ENCODE results near the gene KIF13A. TPM values are rescaled to one million over a fixed set of nuclear protein-coding genes. Genes with fewer than 3 reads are reported as not detected.

The KIF13A gene
- total RNA-seq, 1 experiment from 2014 or later = 14.1 TPM

- no peaks in the 10 kb centered on the region for H3K27me3 Mint-ChIP-seq (ENCODE audit: unreplicated experiment)
- H3K36me3 Mint-ChIP-seq (ENCODE audit: insufficient read depth, unreplicated experiment) = no peaks in the 10 kb centered on the region
- TF ChIP-seq CTCF (IDR thresholded peaks at IDR 0.05; ENCODE audit: unreplicated experiment) = no peak
- H3K4me1 Mint-ChIP-seq (ENCODE audit: low read depth, unreplicated experiment) = no peaks in the 10 kb centered on the region
- no peak overlapping the region for H3K27ac Mint-ChIP-seq (ENCODE audit: unreplicated experiment)
- BruUV-seq (replicated peaks) = no TSS peak
- DNase-seq = no peak
- H3K4me3 Mint-ChIP-seq (ENCODE audit: low read depth, unreplicated experiment) = no peak overlapping the region
- intact Hi-C loops (cut with micrococcal nuclease; ENCODE audit: unreplicated experiment) = no loop called here
- CTCF ChIA-PET = no interaction called here
- H3K9me3 Mint-ChIP-seq (ENCODE audit: low read depth, unreplicated experiment) = no peaks in the 10 kb centered on the region
These were observed 100.5 kb downstream of the KIF13A start for GRCh38 chr6:17886891-17887290.

GRCh38 chr6:17885889-17886576, 101.4 kb downstream of the KIF13A start:
- no TSS peak for BruUV-seq (replicated peaks)
- intact Hi-C loops (cut with micrococcal nuclease; ENCODE audit: unreplicated experiment) = no loop called here
- CTCF ChIA-PET = no interaction called here

GRCh38 chr6:17884498-17885478, 102.6 kb downstream of the KIF13A start:
- Mint-ChIP-seq H3K9me3 (ENCODE audit: low read depth, unreplicated experiment) (no peaks in the 10 kb centered on the region), H3K4me1 (ENCODE audit: low read depth, unreplicated experiment) (no peaks in the 10 kb centered on the region), H3K4me3 (ENCODE audit: low read depth, unreplicated experiment) (no peak overlapping the region), H3K27me3 (ENCODE audit: unreplicated experiment) (no peaks in the 10 kb centered on the region), H3K36me3 (ENCODE audit: insufficient read depth, unreplicated experiment) (no peaks in the 10 kb centered on the region), H3K27ac (ENCODE audit: unreplicated experiment) (no peak overlapping the region)
- CTCF ChIA-PET = interaction anchor here (0.6 kb wide), 1 partner anchor 128 kb away, joined by 6 read pairs; no protein-coding TSS in a partner anchor
- no peak for TF ChIP-seq CTCF (IDR thresholded peaks at IDR 0.05; ENCODE audit: unreplicated experiment)
- BruUV-seq (replicated peaks) = no TSS peak
- intact Hi-C loops (cut with micrococcal nuclease; ENCODE audit: unreplicated experiment) = no loop called here
- DNase-seq = no peak

More at GRCh38 chr6:17885889-17886576, 101.4 kb downstream of the KIF13A start:
- Mint-ChIP-seq H3K4me3 (ENCODE audit: low read depth, unreplicated experiment) (no peak overlapping the region), H3K9me3 (ENCODE audit: low read depth, unreplicated experiment) (no peaks in the 10 kb centered on the region), H3K36me3 (ENCODE audit: insufficient read depth, unreplicated experiment) (no peaks in the 10 kb centered on the region), H3K27ac (ENCODE audit: unreplicated experiment) (no peak overlapping the region), H3K27me3 (ENCODE audit: unreplicated experiment) (no peaks in the 10 kb centered on the region), H3K4me1 (ENCODE audit: low read depth, unreplicated experiment) (no peaks in the 10 kb centered on the region)
- DNase-seq = no peak
- no peak for TF ChIP-seq CTCF (IDR thresholded peaks at IDR 0.05; ENCODE audit: unreplicated experiment)

- no peaks in the 10 kb centered on the region for H3K9me3 Mint-ChIP-seq (ENCODE audit: low read depth, unreplicated experiment)
- DNase-seq = no peak
- H3K4me3 Mint-ChIP-seq (ENCODE audit: low read depth, unreplicated experiment) = no peak overlapping the region
- H3K27ac Mint-ChIP-seq (ENCODE audit: unreplicated experiment) = no peak overlapping the region
- CTCF ChIA-PET = interaction anchor here (0.6 kb wide), 2 partner anchors 127 to 1921 kb away, joined by 4 to 6 read pairs; no protein-coding TSS in a partner anchor
- intact Hi-C loops (cut with micrococcal nuclease; ENCODE audit: unreplicated experiment) = no loop called here
- no peaks in the 10 kb centered on the region for H3K36me3 Mint-ChIP-seq (ENCODE audit: insufficient read depth, unreplicated experiment)
- no peaks in the 10 kb centered on the region for H3K4me1 Mint-ChIP-seq (ENCODE audit: low read depth, unreplicated experiment)
- no TSS peak for BruUV-seq (replicated peaks)
- no peak for TF ChIP-seq CTCF (IDR thresholded peaks at IDR 0.05; ENCODE audit: unreplicated experiment)
- H3K27me3 Mint-ChIP-seq (ENCODE audit: unreplicated experiment) = no peaks in the 10 kb centered on the region
These were observed 103.6 kb downstream of the KIF13A start for GRCh38 chr6:17883665-17884497.

All from Calu3 (cell line).